ENCODE results near the gene LIX1. TPM values are rescaled to one million over a fixed set of nuclear protein-coding genes. Genes with fewer than 3 reads are reported as not detected.

LIX1 gene
- total and polyA plus RNA-seq, 2 of the 13 experiments (the other 11 are each of a cell fraction or from before 2014, with no cell fraction given), result not detected

GRCh38 chr5:97183100-97183929 is 40.9 kb upstream of the LIX1 start, which contains the start of gene RIOK2 (continued):
- TF ChIP-seq ZBTB40 (IDR thresholded peaks at IDR 0.05) (no peak), ZBTB40 (CRISPR knock-in tag; IDR thresholded peaks at IDR 0.05) (peak; percentile 54; the same call in 1 of the 2 replicates), KDM5B (CRISPR knock-in tag; IDR thresholded peaks at IDR 0.05; ENCODE audit: borderline replicate concordance) (peak; percentile 83), ATRX (CRISPR knock-in tag; IDR thresholded peaks at IDR 0.05; ENCODE audit: borderline replicate concordance) (no peak), SAFB2 (CRISPR knock-in tag; IDR thresholded peaks at IDR 0.05; ENCODE audit: borderline replicate concordance, low read depth) (no peak), NCOA1 (CRISPR knock-in tag; IDR thresholded peaks at IDR 0.05) (no peak), MAX (IDR thresholded peaks at IDR 0.05) (peak; percentile 100), MED1 (CRISPR knock-in tag; IDR thresholded peaks at IDR 0.05) (peak; percentile 49; the same call in 1 of the 2 replicates), ZNF430 (CRISPR knock-in tag; IDR thresholded peaks at IDR 0.05) (peak; percentile 88), CHCHD3 (CRISPR knock-in tag; IDR thresholded peaks at IDR 0.05) (no peak), ZBTB10 (CRISPR knock-in tag; IDR thresholded peaks at IDR 0.05; ENCODE audit: borderline replicate concordance) (peak; percentile 32; the same call in 1 of the 2 replicates), KDM1A (CRISPR knock-in tag; IDR thresholded peaks at IDR 0.05) (no peak), ONECUT2 (CRISPR knock-in tag; IDR thresholded peaks at IDR 0.05) (peak; percentile 63; the same call in 1 of the 2 replicates), MEF2D (CRISPR knock-in tag; IDR thresholded peaks at IDR 0.05) (peak; percentile 67; the same call in 1 of the 2 replicates), ZNF652 (CRISPR knock-in tag; IDR thresholded peaks at IDR 0.05; ENCODE audit: borderline replicate concordance, low read depth) (no peak)
- TF ChIP-seq, protein P1, sequence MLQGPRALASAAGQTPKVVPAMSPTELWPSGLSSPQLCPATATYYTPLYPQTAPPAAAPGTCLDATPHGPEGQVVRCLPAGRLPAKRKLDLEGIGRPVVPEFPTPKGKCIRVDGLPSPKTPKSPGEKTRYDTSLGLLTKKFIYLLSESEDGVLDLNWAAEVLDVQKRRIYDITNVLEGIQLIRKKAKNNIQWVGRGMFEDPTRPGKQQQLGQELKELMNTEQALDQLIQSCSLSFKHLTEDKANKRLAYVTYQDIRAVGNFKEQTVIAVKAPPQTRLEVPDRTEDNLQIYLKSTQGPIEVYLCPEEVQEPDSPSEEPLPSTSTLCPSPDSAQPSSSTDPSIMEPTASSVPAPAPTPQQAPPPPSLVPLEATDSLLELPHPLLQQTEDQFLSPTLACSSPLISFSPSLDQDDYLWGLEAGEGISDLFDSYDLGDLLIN (CRISPR knock-in tag; IDR thresholded peaks at IDR 0.05; ENCODE audit: borderline replicate concordance), result peak; percentile 75; the same call in 1 of the 2 replicates
